ENCODE measurements around the gene EXOC1L. TPM values are rescaled to one million over a fixed set of nuclear protein-coding genes. Genes with fewer than 3 reads are reported as not detected.

Gene EXOC1L
- total RNA-seq, 1 donor from 2014 or later: not detected

GRCh38 chr4:55807556-55807955 is 12.0 kb upstream of the EXOC1L start:
- TF ChIP-seq CTCF (conservative IDR thresholded peaks at IDR 0.05): no peak

GRCh38 chr4:55808186-55808585 is 11.4 kb upstream of the EXOC1L start:
- Mint-ChIP-seq H3K4me1 (peaks cover 12% of the 10 kb centered on the region), H3K36me3 (ENCODE audit: low read depth) (no peaks in the 10 kb centered on the region)

More at GRCh38 chr4:55807556-55807955, 12.0 kb upstream of the EXOC1L start:
- no peaks in the 10 kb centered on the region for H3K36me3 Mint-ChIP-seq (ENCODE audit: low read depth)
- no peak for DNase-seq (ENCODE audit: low read depth, low spot score)
- H3K27ac Mint-ChIP-seq (ENCODE audit: unreplicated experiment): no peak overlapping the region
- H3K4me3 Mint-ChIP-seq: no peak overlapping the region
- H3K9me3 Mint-ChIP-seq: no peaks in the 10 kb centered on the region
- H3K27me3 Mint-ChIP-seq (ENCODE audit: low read depth): no peaks in the 10 kb centered on the region
- peaks cover 12% of the 10 kb centered on the region for H3K4me1 Mint-ChIP-seq

GRCh38 chr4:55808632-55809031 is 11.0 kb upstream of the EXOC1L start:
- Mint-ChIP-seq H3K27ac (ENCODE audit: unreplicated experiment) (no peak overlapping the region), H3K4me1 (peaks cover 12% of the 10 kb centered on the region), H3K9me3 (no peaks in the 10 kb centered on the region), H3K27me3 (ENCODE audit: low read depth) (no peaks in the 10 kb centered on the region), H3K36me3 (ENCODE audit: low read depth) (no peaks in the 10 kb centered on the region), H3K4me3 (no peak overlapping the region)
- no peak for TF ChIP-seq CTCF (conservative IDR thresholded peaks at IDR 0.05)
- no peak for DNase-seq (ENCODE audit: low read depth, low spot score)

More at GRCh38 chr4:55808186-55808585, 11.4 kb upstream of the EXOC1L start:
- TF ChIP-seq CTCF (conservative IDR thresholded peaks at IDR 0.05): no peak
- no peak overlapping the region for H3K4me3 Mint-ChIP-seq
- no peaks in the 10 kb centered on the region for H3K27me3 Mint-ChIP-seq (ENCODE audit: low read depth)
- H3K27ac Mint-ChIP-seq (ENCODE audit: unreplicated experiment): no peak overlapping the region
- H3K9me3 Mint-ChIP-seq: no peaks in the 10 kb centered on the region
- no peak for DNase-seq (ENCODE audit: low read depth, low spot score)

GRCh38 chr4:55817691-55818090 is 1.9 kb upstream of the EXOC1L start:
- Mint-ChIP-seq H3K27me3 (ENCODE audit: low read depth) (peaks cover 27% of the 10 kb centered on the region), H3K9me3 (no peaks in the 10 kb centered on the region), H3K36me3 (ENCODE audit: low read depth) (no peaks in the 10 kb centered on the region), H3K4me3 (no peak overlapping the region), H3K27ac (ENCODE audit: unreplicated experiment) (no peak overlapping the region), H3K4me1 (peaks cover 6% of the 10 kb centered on the region)
- no peak for DNase-seq (ENCODE audit: low read depth, low spot score)
- TF ChIP-seq CTCF (conservative IDR thresholded peaks at IDR 0.05): no peak

- Mint-ChIP-seq H3K27ac (ENCODE audit: unreplicated experiment) (no peak overlapping the region), H3K27me3 (ENCODE audit: low read depth) (peaks cover 27% of the 10 kb centered on the region), H3K36me3 (ENCODE audit: low read depth) (no peaks in the 10 kb centered on the region), H3K4me3 (no peak overlapping the region), H3K4me1 (peaks cover 6% of the 10 kb centered on the region), H3K9me3 (no peaks in the 10 kb centered on the region)
- DNase-seq (ENCODE audit: low read depth, low spot score): no peak
- no peak for TF ChIP-seq CTCF (conservative IDR thresholded peaks at IDR 0.05)
These were observed 689 bp downstream of the EXOC1L start for GRCh38 chr4:55820279-55820678.

- Mint-ChIP-seq H3K4me1 (peaks cover 6% of the 10 kb centered on the region), H3K27me3 (ENCODE audit: low read depth) (peaks cover 33% of the 10 kb centered on the region), H3K27ac (ENCODE audit: unreplicated experiment) (no peak overlapping the region), H3K4me3 (no peak overlapping the region), H3K9me3 (no peaks in the 10 kb centered on the region), H3K36me3 (ENCODE audit: low read depth) (no peaks in the 10 kb centered on the region)
- no peak for DNase-seq (ENCODE audit: low read depth, low spot score)
- TF ChIP-seq CTCF (conservative IDR thresholded peaks at IDR 0.05): no peak
These were observed 2.7 kb downstream of the EXOC1L start for GRCh38 chr4:55822329-55822728.

Measured in neural crest cell (in vitro differentiated cells).